ENCODE data around the gene NAALADL2. TPM values are rescaled to one million over a fixed set of nuclear protein-coding genes. Genes with fewer than 3 reads are reported as not detected.

Gene NAALADL2
- total RNA-seq, 1 experiment from 2014 or later = 12.8 TPM

DNA sequence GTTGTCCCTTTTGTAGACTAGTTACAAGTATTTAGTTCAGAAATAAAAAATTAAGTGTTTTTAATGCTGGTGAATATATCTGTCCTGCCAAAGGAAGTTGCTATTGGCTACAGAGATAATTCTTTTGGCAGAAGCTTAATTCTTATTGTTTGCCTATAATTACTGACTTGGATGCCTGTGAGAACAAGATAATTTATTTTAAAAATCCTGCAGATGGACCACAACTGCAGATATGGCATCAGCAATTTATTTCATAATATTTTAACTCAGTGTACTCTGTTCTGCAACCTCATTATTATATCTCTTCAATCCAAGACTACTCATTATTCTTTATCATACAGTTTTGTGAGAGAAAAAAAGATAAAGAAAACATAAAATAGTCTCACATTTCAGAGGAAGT is 789.8 kb downstream of the NAALADL2 start:
- TF ChIP-seq, protein P1, sequence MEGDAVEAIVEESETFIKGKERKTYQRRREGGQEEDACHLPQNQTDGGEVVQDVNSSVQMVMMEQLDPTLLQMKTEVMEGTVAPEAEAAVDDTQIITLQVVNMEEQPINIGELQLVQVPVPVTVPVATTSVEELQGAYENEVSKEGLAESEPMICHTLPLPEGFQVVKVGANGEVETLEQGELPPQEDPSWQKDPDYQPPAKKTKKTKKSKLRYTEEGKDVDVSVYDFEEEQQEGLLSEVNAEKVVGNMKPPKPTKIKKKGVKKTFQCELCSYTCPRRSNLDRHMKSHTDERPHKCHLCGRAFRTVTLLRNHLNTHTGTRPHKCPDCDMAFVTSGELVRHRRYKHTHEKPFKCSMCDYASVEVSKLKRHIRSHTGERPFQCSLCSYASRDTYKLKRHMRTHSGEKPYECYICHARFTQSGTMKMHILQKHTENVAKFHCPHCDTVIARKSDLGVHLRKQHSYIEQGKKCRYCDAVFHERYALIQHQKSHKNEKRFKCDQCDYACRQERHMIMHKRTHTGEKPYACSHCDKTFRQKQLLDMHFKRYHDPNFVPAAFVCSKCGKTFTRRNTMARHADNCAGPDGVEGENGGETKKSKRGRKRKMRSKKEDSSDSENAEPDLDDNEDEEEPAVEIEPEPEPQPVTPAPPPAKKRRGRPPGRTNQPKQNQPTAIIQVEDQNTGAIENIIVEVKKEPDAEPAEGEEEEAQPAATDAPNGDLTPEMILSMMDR (conservative IDR thresholded peaks at IDR 0.05) = no peak
- no peak for TF ChIP-seq EZH2 (IDR thresholded peaks at IDR 0.05; ENCODE audit: low read depth)
- ChIA-PET CTCF (interaction anchor here (0.7 kb wide), 2 partner anchors 18 to 638 kb away, joined by 4 to 10 read pairs; no protein-coding TSS in a partner anchor), POLR2A (ENCODE audit: unreplicated experiment) (no interaction called here)
- Histone ChIP-seq H3K9me2 (ENCODE audit: insufficient read depth) (no peaks in the 10 kb centered on the region), H3K4me2 (no peak overlapping the region), H2AFZ (no peak overlapping the region), H3K79me2 (ENCODE audit: low read depth) (no peaks in the 10 kb centered on the region), H3K36me3 (ENCODE audit: low read depth) (no peaks in the 10 kb centered on the region), H4K20me1 (ENCODE audit: insufficient read depth) (no peaks in the 10 kb centered on the region), H3K27me3 (ENCODE audit: insufficient read depth, low read depth) (no peaks in the 10 kb centered on the region), H3K4me1 (replicated peaks; ENCODE audit: insufficient read depth) (no peaks in the 10 kb centered on the region), H3K9me3 (ENCODE audit: insufficient read depth, low read depth) (no peaks in the 10 kb centered on the region), H3K4me3 (no peak overlapping the region), H3F3A (ENCODE audit: insufficient read depth, low read depth) (no peaks in the 10 kb centered on the region), H3K27ac (no peak overlapping the region)
- DNase-seq = no peak
- intact Hi-C loops (cut with micrococcal nuclease; ENCODE audit: unreplicated experiment) = no loop called here
- BruUV-seq (replicated peaks) = no TSS peak

DNA sequence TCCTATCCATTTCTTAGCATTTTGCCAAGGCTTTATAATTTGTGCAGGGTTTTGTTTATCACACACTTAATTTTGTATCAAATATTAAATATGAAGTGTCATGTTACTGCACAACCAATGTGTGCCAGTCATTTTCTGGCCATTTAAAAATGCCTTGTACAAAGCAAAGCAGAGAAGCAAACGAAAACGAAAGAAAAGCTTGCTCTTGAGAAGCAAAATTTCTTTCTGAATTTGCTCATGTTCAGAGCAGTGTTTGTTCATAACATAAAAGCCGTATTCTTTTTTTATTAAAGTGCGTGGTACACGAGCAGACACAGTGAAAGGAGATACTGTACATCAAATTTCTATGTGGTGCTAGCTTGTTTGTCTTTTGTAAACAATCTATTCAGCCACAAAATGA is 792.6 kb downstream of the NAALADL2 start:
- Histone ChIP-seq H3K4me3 (no peak overlapping the region), H3K36me3 (ENCODE audit: low read depth) (no peaks in the 10 kb centered on the region), H4K20me1 (ENCODE audit: insufficient read depth) (no peaks in the 10 kb centered on the region), H3K4me1 (replicated peaks; ENCODE audit: insufficient read depth) (no peaks in the 10 kb centered on the region), H3K9me2 (ENCODE audit: insufficient read depth) (no peaks in the 10 kb centered on the region), H3F3A (ENCODE audit: insufficient read depth, low read depth) (no peaks in the 10 kb centered on the region), H2AFZ (peak overlapping the region; percentile 7; the same call in 1 of the 2 replicates), H3K9me3 (ENCODE audit: insufficient read depth, low read depth) (no peaks in the 10 kb centered on the region), H3K27me3 (ENCODE audit: insufficient read depth, low read depth) (no peaks in the 10 kb centered on the region), H3K4me2 (no peak overlapping the region), H3K27ac (no peak overlapping the region), H3K79me2 (ENCODE audit: low read depth) (no peaks in the 10 kb centered on the region)
- DNase-seq = no peak
- intact Hi-C loops (cut with micrococcal nuclease; ENCODE audit: unreplicated experiment) = no loop called here
- CTCF ChIA-PET = no interaction called here
- no TSS peak for BruUV-seq (replicated peaks)
- TF ChIP-seq, protein P1 (conservative IDR thresholded peaks at IDR 0.05) = no peak
- no peak for TF ChIP-seq EZH2 (IDR thresholded peaks at IDR 0.05; ENCODE audit: low read depth)
- POLR2A ChIA-PET (ENCODE audit: unreplicated experiment) = no interaction called here

DNA sequence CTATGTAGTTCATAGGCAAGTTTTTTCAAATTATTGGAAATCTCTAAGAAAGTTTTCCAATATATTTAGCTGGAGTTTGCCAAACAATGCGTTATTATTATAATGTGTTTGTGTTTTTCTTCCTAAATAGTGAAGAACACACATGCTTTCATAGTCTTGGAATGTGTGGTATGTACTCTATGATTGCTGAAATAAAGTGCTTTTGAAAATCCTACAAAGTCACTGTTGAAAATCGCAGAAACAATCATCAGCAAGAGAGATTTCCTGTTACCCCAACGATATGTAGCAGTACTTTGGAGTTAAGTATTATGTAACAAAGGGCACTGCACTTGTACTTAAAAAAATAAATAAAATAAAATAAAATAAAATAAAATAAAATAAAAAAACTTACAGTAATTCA is 796.2 kb downstream of the NAALADL2 start:
- BruUV-seq (replicated peaks) = no TSS peak
- intact Hi-C loops (cut with micrococcal nuclease; ENCODE audit: unreplicated experiment) = no loop called here
- CTCF ChIA-PET = interaction anchor here (0.7 kb wide), 1 partner anchor 204 kb away, joined by 5 read pairs; no protein-coding TSS in a partner anchor

More for the DNA sequence above, 796.2 kb downstream of the NAALADL2 start:
- H3K79me2 ChIP-seq (ENCODE audit: low read depth) = no peaks in the 10 kb centered on the region
- H3K9me3 ChIP-seq (ENCODE audit: insufficient read depth, low read depth) = no peaks in the 10 kb centered on the region
- no peaks in the 10 kb centered on the region for H3K27me3 ChIP-seq (ENCODE audit: insufficient read depth, low read depth)
- TF ChIP-seq EZH2 (IDR thresholded peaks at IDR 0.05; ENCODE audit: low read depth) = no peak
- TF ChIP-seq, protein P1 (conservative IDR thresholded peaks at IDR 0.05) = no peak
- H3K27ac ChIP-seq = no peak overlapping the region
- H4K20me1 ChIP-seq (ENCODE audit: insufficient read depth) = no peaks in the 10 kb centered on the region
- no peak for DNase-seq
- no peaks in the 10 kb centered on the region for H3K9me2 ChIP-seq (ENCODE audit: insufficient read depth)
- no peak overlapping the region for H3K4me3 ChIP-seq
- no peak overlapping the region for H2AFZ ChIP-seq
- no peaks in the 10 kb centered on the region for H3K4me1 ChIP-seq (replicated peaks; ENCODE audit: insufficient read depth)
- H3K4me2 ChIP-seq = no peak overlapping the region
- POLR2A ChIA-PET (ENCODE audit: unreplicated experiment) = no interaction called here
- no peaks in the 10 kb centered on the region for H3K36me3 ChIP-seq (ENCODE audit: low read depth)
- H3F3A ChIP-seq (ENCODE audit: insufficient read depth, low read depth) = no peaks in the 10 kb centered on the region
